GM12801 (cell line): ENCODE results near the gene ZBED1.

Experiments used
- CTCF ChIP-seq: IDR thresholded peaks from one replicate; pipeline ENCODE4 v1.5.1; 2011; ENCODE audit warnings: control low read depth; ENCODE audit not compliant: insufficient read length; ENCODE audit errors: extremely low read depth

The ZBED1 gene

GRCh38 chrX:2504706-2505332, 4.0 kb upstream of the ZBED1 start:
- TF ChIP-seq CTCF: no peak

DNA sequence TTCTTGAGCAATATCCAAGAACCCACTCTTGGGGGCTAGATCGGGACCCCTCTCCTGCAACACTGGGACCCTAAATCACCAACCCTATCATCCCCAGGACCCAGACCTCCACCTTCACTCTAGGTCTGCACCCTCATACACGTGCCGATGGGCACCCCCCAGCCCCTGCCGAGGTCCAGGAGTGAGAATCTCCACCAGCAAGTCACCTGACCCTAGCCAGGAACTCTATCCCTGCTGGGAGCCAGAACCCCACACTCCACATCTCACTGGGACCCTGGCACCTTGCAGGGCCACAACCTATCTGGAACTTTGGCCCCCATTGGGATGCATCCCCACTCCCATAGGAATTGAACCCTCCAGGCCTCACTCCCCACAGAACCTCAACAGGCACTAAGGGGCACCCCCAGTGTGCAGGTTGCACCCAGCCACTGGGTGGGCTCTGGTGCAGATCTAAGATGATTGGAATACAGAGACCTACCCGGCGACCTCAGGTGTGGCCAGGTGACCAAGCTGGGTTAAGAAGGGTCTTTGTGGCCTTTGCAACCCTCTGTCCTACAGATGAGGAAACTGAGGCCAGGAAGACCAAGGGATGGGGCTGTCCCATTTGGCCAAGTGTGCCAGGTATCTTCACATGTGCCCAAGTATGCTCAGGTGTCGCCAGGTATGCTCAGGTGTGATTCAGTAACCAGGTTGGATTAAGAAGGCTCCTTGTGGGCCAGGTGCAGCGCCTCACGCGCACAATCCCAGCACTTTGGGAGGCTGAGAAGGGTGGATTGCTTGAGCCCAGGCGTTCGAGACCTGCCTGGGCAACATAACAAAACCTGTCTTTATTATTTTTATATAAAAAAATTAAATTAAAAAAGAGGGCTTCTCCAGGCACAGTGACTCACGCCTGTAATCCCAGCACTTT, 3.1 kb upstream of the ZBED1 start:
- no peak for TF ChIP-seq CTCF

DNA sequence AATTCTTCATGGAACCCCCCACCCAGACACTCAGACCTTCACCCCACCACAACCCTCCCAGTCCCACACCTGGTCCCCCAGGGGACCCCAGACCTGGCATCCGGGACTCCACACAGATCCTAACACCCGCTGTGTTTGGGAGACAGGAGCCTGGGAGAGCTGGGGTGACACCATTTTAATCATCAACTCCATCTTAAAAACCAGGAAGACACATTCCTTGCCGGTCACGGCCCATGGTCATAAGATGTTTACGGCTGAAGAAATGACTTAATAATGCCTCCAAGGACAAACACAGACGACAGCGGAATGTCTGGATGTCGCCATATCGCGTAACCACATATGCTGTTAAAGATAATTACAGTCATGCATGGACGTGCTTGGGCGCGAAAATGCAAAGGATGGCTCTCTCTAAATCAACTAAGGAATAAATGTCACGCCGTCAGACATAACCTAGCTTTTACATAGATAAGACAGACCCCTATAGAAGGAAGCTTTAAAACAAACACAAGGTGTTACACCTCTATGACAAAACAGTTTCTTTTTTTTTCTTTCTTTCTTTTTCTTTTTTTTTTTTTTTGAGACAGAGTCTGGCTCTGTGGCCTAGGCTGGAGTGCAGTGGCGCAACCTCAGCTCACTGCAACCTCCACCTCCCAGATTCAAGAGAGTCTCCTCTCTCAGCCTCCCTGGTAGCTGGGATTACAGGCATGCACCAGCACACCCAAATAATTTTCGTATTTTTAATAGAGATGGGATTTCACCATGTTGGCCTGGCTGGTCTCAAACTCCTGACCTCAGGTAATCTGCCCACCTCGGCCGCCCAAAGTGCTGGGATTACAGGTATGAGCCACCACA, 2.1 kb upstream of the ZBED1 start:
- TF ChIP-seq CTCF: no peak

DNA sequence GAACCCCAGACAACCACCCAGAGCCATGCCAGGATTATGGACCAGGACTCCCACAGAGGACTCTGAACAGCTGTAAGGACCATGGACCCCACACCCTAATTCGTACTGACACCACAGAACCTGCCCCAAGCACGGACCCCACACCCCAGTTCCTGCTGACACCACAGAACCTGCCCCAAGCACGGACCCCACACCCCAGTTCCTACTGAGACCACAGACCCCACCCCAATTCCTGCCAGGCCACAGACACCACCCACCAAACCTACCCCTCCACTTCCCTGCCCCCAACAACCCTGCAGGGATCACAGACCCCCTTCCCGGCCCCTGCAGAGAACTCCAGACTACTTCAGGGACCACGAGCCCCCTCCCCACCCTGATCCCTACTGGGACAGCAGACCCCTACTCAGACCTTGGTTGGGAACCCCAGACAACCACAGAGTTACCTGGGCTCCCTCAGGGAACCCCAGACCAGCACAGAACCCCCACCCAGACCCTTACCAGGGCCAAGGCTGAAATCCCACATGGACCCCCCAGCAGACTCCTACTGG, 1.4 kb upstream of the ZBED1 start:
- no peak for TF ChIP-seq CTCF

- TF ChIP-seq CTCF: no peak
Measured at GRCh38 chrX:2501559-2502102, 855 bp upstream of the ZBED1 start.

DNA sequence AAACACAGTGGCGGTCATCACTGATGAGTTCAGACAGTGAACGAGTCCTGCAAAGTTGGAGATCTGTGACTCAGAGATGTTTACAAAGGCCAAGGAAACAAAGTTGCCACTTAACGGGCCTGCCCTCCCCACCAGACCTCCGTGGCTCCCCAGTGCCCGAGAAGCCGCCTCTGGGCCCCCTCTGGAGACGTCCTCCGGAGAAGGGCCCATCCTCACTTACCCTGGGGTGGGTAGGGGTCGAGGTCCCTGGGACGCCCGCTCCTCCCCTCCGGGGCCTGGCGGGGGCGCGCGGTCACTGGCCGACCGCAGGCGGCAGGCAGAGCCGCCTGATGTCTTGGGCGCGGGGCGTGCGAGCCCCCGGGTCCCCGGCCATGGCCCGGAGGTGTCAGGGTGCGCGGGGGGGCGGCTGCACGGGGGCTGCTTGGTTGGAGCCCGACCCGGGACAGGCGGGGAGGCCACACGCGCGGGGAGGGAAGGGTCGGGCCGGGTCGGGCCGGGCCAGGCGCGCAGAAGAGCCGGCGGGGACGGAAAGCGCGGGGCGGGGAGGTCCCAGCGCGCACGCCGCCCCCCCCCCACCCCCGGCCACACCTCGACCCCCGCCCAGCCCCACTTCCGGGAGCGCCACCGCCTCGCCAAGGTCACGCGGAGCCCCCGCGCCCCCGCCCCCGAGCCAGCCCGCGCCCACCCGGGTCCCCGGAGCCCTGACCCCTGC, 529 bp downstream of the ZBED1 start:
- TF ChIP-seq CTCF: no peak
